HCT116 (cell line): ENCODE results near the gene YEATS4. TPM values are rescaled to one million over a fixed set of nuclear protein-coding genes. Genes with fewer than 3 reads are reported as not detected.

ENCODE experiments used
- ATAC-seq: fragments of 200-7000 bp; cut with Tn5 transposase; 2 replicates; pipeline ENCODE4 v1.9.1; 2020; ENCODE audit warnings: mild to moderate bottlenecking, moderate library complexity
- BruUV-seq: library from RNA; stranded (reverse); fragments of 400-500 nt; replicated peaks from 2 replicates; lab custom pipeline; 2021; lab: Mats Ljungman, UMichigan
- CTCF ChIA-PET: fragments of 300-600 bp; sonication (Branson Sonifier 250); formaldehyde crosslinking; loops from one replicate; lab custom pipeline; 2021; ENCODE audit warnings: antibody characterized with exemption; lab: Charles Lee
- POLR2A ChIA-PET: fragments of 300-600, 350-600 bp; sonication (Branson Sonifier 250); formaldehyde crosslinking; loops from one replicate; lab custom pipeline; 2021; ENCODE audit warnings: antibody characterized with exemption; lab: Charles Lee
- RAD21 ChIA-PET, 2 experiments: fragments of 300-600 bp; sonication (Branson Sonifier 250); formaldehyde crosslinking; loops; one replicate each; lab custom pipeline; 2023; ENCODE audit warnings: low total read pairs in 2 of 2; ENCODE audit not compliant: uncharacterized antibody in 2 of 2, unreplicated experiment in 2 of 2, low non-redundant PET in 1 of 2; lab: Charles Lee
- DNase-seq: peaks from one replicate; pipeline ENCODE4 v3.0.0-alpha.2; 2010; ENCODE audit warnings: low read depth, low spot score
- H2AFZ ChIP-seq: fragments of 200-600 bp; shearing (Covaris generic), sonication (generic); 2 replicates; pipeline ENCODE4 v1.6.1; 2017; ENCODE audit warnings: low read depth, mixed run types, mixed read lengths, antibody characterized with exemption, low read length; ENCODE audit not compliant: poor library complexity, severe bottlenecking
- H3K27ac ChIP-seq: 2 replicates; pipeline ENCODE4 v1.5.1; 2012; ENCODE audit warnings: low read depth, low read length
- H3K27me3 ChIP-seq: fragments of 200-600 bp; sonication (generic); 2 replicates; pipeline ENCODE4 v1.6.1; 2016; ENCODE audit warnings: mixed run types, low read length, mixed read lengths; ENCODE audit not compliant: insufficient read depth
- H3K36me3 ChIP-seq, 2 experiments: fragments of 200-500 bp in 1 of 2; fragments of 200-600 bp in 1 of 2; sonication (Bioruptor generic) in 1 of 2; sonication (generic) in 1 of 2; 2 replicates each; pipeline versions ENCODE4 v1.5.1 to v1.6.1; 2014 to 2016; ENCODE audit warnings: low read length in 2 of 2, inconsistent platforms in 1 of 2, mixed read lengths in 1 of 2, mixed run types in 1 of 2; ENCODE audit not compliant: insufficient read depth in 2 of 2, control insufficient read depth in 1 of 2
- H3K4me1 ChIP-seq, 2 experiments: fragments of 200-600 bp in 1 of 2; sonication (generic) in 1 of 2; 2 replicates each; pipeline versions ENCODE4 v1.5.1 to v1.6.1; 2012 to 2017; ENCODE audit warnings: low read length in 2 of 2, inconsistent platforms in 1 of 2, mild to moderate bottlenecking in 1 of 2, mixed read lengths in 1 of 2, mixed run types in 1 of 2, moderate library complexity in 1 of 2; ENCODE audit not compliant: insufficient read depth in 2 of 2, control insufficient read depth in 1 of 2
- H3K4me2 ChIP-seq: fragments of 200-600 bp; sonication (generic); 2 replicates; pipeline ENCODE4 v1.6.1; 2017; ENCODE audit warnings: mixed run types, low read length, mixed read lengths
- H3K4me3 ChIP-seq, 2 experiments: fragments of 200-600 bp in 1 of 2; sonication (generic) in 1 of 2; replicated peaks in 1 of 2; 2 replicates each; pipeline ENCODE4 v1.5.1; 2011 to 2016; ENCODE audit warnings: low read length in 2 of 2, control low read depth in 1 of 2, low read depth in 1 of 2, mild to moderate bottlenecking in 1 of 2, mixed read lengths in 1 of 2, mixed run types in 1 of 2
- H3K79me2 ChIP-seq: fragments of 200-600 bp; sonication (generic); 2 replicates; pipeline ENCODE4 v1.6.1; 2017; ENCODE audit warnings: mild to moderate bottlenecking, mixed run types, low read length, moderate library complexity, mixed read lengths; ENCODE audit not compliant: insufficient read depth
- H3K9ac ChIP-seq: fragments of 200-600 bp; sonication (generic); 2 replicates; pipeline ENCODE4 v1.6.1; 2016; ENCODE audit warnings: low read length, mixed read lengths
- H3K9me2 ChIP-seq: fragments of 200-600 bp; sonication (generic), shearing (Covaris generic); 2 replicates; pipeline ENCODE4 v1.6.1; 2017; ENCODE audit warnings: mixed run types, mild to moderate bottlenecking, moderate library complexity; ENCODE audit not compliant: insufficient read depth
- H3K9me3 ChIP-seq, 2 experiments: fragments of 200-500 bp in 1 of 2; fragments of 200-600 bp in 1 of 2; sonication (Bioruptor generic) in 1 of 2; sonication (generic) in 1 of 2; 2 replicates each; pipeline ENCODE4 v1.6.1; 2014 to 2017; ENCODE audit warnings: low read length in 2 of 2, mixed read lengths in 2 of 2, inconsistent platforms in 1 of 2, low read depth in 1 of 2, mild to moderate bottlenecking in 1 of 2, mixed run types in 1 of 2, moderate library complexity in 1 of 2; ENCODE audit not compliant: control insufficient read depth in 1 of 2, insufficient read depth in 1 of 2
- H4K20me1 ChIP-seq: fragments of 200-600 bp; sonication (generic), shearing (Covaris generic); 2 replicates; pipeline ENCODE4 v1.6.1; 2017; ENCODE audit warnings: mixed run types, mild to moderate bottlenecking, moderate library complexity; ENCODE audit not compliant: insufficient read depth
- ATF3 ChIP-seq: IDR thresholded peaks from 2 replicates; pipeline ENCODE4 v1.6.1; 2012
- CBX3 ChIP-seq: IDR thresholded peaks from 2 replicates; pipeline ENCODE4 v1.6.1; 2012; ENCODE audit warnings: low read depth
- CEBPB ChIP-seq: IDR thresholded peaks from 2 replicates; pipeline ENCODE4 v1.6.1; 2012; ENCODE audit warnings: low read depth
- EZH2 ChIP-seq: fragments of 200-600 bp; sonication (generic); IDR thresholded peaks from 2 replicates; pipeline ENCODE4 v1.6.1; 2017; ENCODE audit warnings: antibody characterized with exemption, mixed run types
- FOSL1 ChIP-seq: IDR thresholded peaks from 2 replicates; pipeline ENCODE4 v1.6.1; 2012; ENCODE audit warnings: low read depth
- JUND ChIP-seq: IDR thresholded peaks from 2 replicates; pipeline ENCODE4 v1.6.1; 2012
- MAX ChIP-seq: IDR thresholded peaks from 2 replicates; pipeline ENCODE4 v1.6.1; 2012
- POLR2A ChIP-seq: IDR thresholded peaks from 2 replicates; pipeline ENCODE4 v1.7.0; 2011; ENCODE audit warnings: borderline replicate concordance; ENCODE audit not compliant: insufficient read depth, insufficient read length; ENCODE audit errors: extremely low read depth
- POLR2AphosphoS5 ChIP-seq: IDR thresholded peaks from 2 replicates; pipeline ENCODE4 v1.6.1; 2011; ENCODE audit warnings: mild to moderate bottlenecking, low read depth, low read length, moderate library complexity
- REST ChIP-seq: IDR thresholded peaks from 2 replicates; pipeline ENCODE4 v1.6.1; 2012; ENCODE audit warnings: low read depth
- YY1 ChIP-seq: IDR thresholded peaks from 2 replicates; pipeline ENCODE4 v1.6.1; 2011; ENCODE audit warnings: low read length, low read depth, moderate library complexity, mild to moderate bottlenecking; ENCODE audit not compliant: insufficient replicate concordance; ENCODE audit errors: extremely low read depth
- ZBTB33 ChIP-seq: IDR thresholded peaks from 2 replicates; pipeline ENCODE4 v1.6.1; 2011; ENCODE audit warnings: mild to moderate bottlenecking, low read length, moderate library complexity; ENCODE audit not compliant: insufficient replicate concordance; ENCODE audit errors: extremely low read depth
- ZFX ChIP-seq: fragments of 450-650 bp; IDR thresholded peaks from 2 replicates; pipeline ENCODE4 v1.6.1; 2017
- intact Hi-C: fragments of 100-400 bp; cut with micrococcal nuclease; formaldehyde crosslinking; loops from 2 replicates; pipeline ENCODE4 v1.10.0; 2022
- total RNA-seq: library from RNA; stranded (reverse); gene quantifications from one replicate; pipeline ENCODE4 v1.2.1, GENCODE V29; 2021; ENCODE audit not compliant: unreplicated experiment

Gene YEATS4
- total RNA-seq, 1 experiment from 2014 or later = 32.0 TPM

- ATAC-seq = no peak
- peaks cover 2 to 6% of the 10 kb centered on the region in 2 experiments; a peak in 1 of 4 replicates for H3K4me1 ChIP-seq
- no peak overlapping the region for H3K4me3 ChIP-seq
- no peaks in the 10 kb centered on the region for H3K36me3 ChIP-seq
- no peak for DNase-seq
- TF ChIP-seq JUND (no peak), EZH2 (no peak), ATF3 (no peak)
- TF ChIP-seq, all 23 proteins: peak for 0
- no peak overlapping the region for H3K27ac ChIP-seq
- no TSS peak for BruUV-seq
- no peaks in the 10 kb centered on the region for H3K9me3 ChIP-seq
- H3K4me2 ChIP-seq = no peak overlapping the region
- ChIA-PET CTCF (no interaction called here), RAD21 (no interaction called here), POLR2A (no interaction called here)
- intact Hi-C loops = loop anchor here (10.0 kb wide), 2 partner anchors 196 to 524 kb away; no protein-coding TSS in a partner anchor
- no peak overlapping the region for H3K9ac ChIP-seq
- H4K20me1 ChIP-seq = no peaks in the 10 kb centered on the region
- no peaks in the 10 kb centered on the region for H3K79me2 ChIP-seq
- H3K27me3 ChIP-seq = no peaks in the 10 kb centered on the region
- no peak overlapping the region for H2AFZ ChIP-seq
- no peaks in the 10 kb centered on the region for H3K9me2 ChIP-seq
Observed at GRCh38 chr12:69350777-69351176, 8.8 kb upstream of the YEATS4 start.

GRCh38 chr12:69351462-69352236 lies 7.9 kb upstream of the YEATS4 start:
- H3K27me3 ChIP-seq = no peaks in the 10 kb centered on the region
- ChIA-PET POLR2A (no interaction called here), RAD21 (no interaction called here), CTCF (no interaction called here)
- H3K9me3 ChIP-seq = no peaks in the 10 kb centered on the region
- H3K4me3 ChIP-seq = no peak overlapping the region
- no peak for ATAC-seq
- H3K4me1 ChIP-seq = peaks cover 2 to 6% of the 10 kb centered on the region in 2 experiments; a peak in 1 of 4 replicates
- no peak overlapping the region for H3K9ac ChIP-seq
- H3K36me3 ChIP-seq = no peaks in the 10 kb centered on the region
- TF ChIP-seq EZH2 (no peak), POLR2A (no peak), POLR2AphosphoS5 (no peak), YY1 (no peak), CBX3 (no peak), CEBPB (no peak), ZBTB33 (no peak), FOSL1 (no peak), REST (no peak), ZFX (no peak), MAX (no peak)
- H3K79me2 ChIP-seq = no peaks in the 10 kb centered on the region
- H4K20me1 ChIP-seq = no peaks in the 10 kb centered on the region
- H3K27ac ChIP-seq = no peak overlapping the region
- BruUV-seq = no TSS peak
- intact Hi-C loops = loop anchor here (10.0 kb wide), 2 partner anchors 197 to 523 kb away; no protein-coding TSS in a partner anchor
- no peak overlapping the region for H2AFZ ChIP-seq
- no peaks in the 10 kb centered on the region for H3K9me2 ChIP-seq
- DNase-seq = no peak
- H3K4me2 ChIP-seq = no peak overlapping the region
